HG02973 (cell line): ENCODE measurements around the gene THRB.

ENCODE experiments used
- ATAC-seq: cut with Tn5 transposase; IDR thresholded peaks from one replicate; pipeline ENCODE4 v1.9.1; 2021; ENCODE audit warnings: moderate library complexity; ENCODE audit not compliant: unreplicated experiment

THRB gene

GRCh38 chr3:24318677-24319287 lies 175.9 kb downstream of the THRB start:
- no peak for ATAC-seq

GRCh38 chr3:24316887-24317383 lies 177.7 kb downstream of the THRB start:
- no peak for ATAC-seq

GRCh38 chr3:24315971-24316370 lies 178.7 kb downstream of the THRB start:
- no peak for ATAC-seq

GRCh38 chr3:24315356-24315755 lies 179.3 kb downstream of the THRB start:
- no peak for ATAC-seq

- ATAC-seq: no peak
Observed at GRCh38 chr3:24311881-24312280, 182.8 kb downstream of the THRB start.

- ATAC-seq: no peak
Observed at GRCh38 chr3:24310887-24311286, 183.8 kb downstream of the THRB start.

- ATAC-seq: no peak
Observed at GRCh38 chr3:24306518-24306917, 188.1 kb downstream of the THRB start.

- no peak for ATAC-seq
Observed at GRCh38 chr3:24305795-24306467, 188.7 kb downstream of the THRB start.

GRCh38 chr3:24303057-24303754 lies 191.4 kb downstream of the THRB start:
- ATAC-seq: no peak

GRCh38 chr3:24302396-24302795 lies 192.3 kb downstream of the THRB start:
- no peak for ATAC-seq

GRCh38 chr3:24300949-24301348 lies 193.7 kb downstream of the THRB start:
- ATAC-seq: no peak

- ATAC-seq: no peak
Observed at GRCh38 chr3:24299806-24300626, 194.6 kb downstream of the THRB start.

- ATAC-seq: no peak
Observed at GRCh38 chr3:24299246-24299805, 195.3 kb downstream of the THRB start.

- ATAC-seq: no peak
Observed at GRCh38 chr3:24296441-24297205, 198.0 kb downstream of the THRB start.

GRCh38 chr3:24294150-24294549 lies 200.5 kb downstream of the THRB start:
- no peak for ATAC-seq

GRCh38 chr3:24291646-24292045 lies 203.0 kb downstream of the THRB start:
- ATAC-seq: no peak

GRCh38 chr3:24290596-24290995 lies 204.1 kb downstream of the THRB start:
- no peak for ATAC-seq

GRCh38 chr3:24288496-24289236 lies 206.0 kb downstream of the THRB start:
- no peak for ATAC-seq

GRCh38 chr3:24287755-24288450 lies 206.7 kb downstream of the THRB start:
- ATAC-seq: no peak
